Activated CD4-positive, alpha-beta T cell treated with anti-CD3 and anti-CD28 coated beads, Interleukin-2, amount 50 U/mL, for 48 hours (primary cell): Measurements from ENCODE around the gene ITGA4.

ENCODE experiments used
- DNase-seq, 2 experiments: peaks; one replicate each; pipeline ENCODE4 v3.0.0-alpha.2; 2020

ITGA4 gene

GRCh38 chr2:181459621-181460021 is 2.4 kb downstream of the ITGA4 start:
- no peak for DNase-seq

GRCh38 chr2:181461056-181461997 is 4.1 kb downstream of the ITGA4 start:
- DNase-seq: no peak

- no peak for DNase-seq
These were observed 4.8 kb downstream of the ITGA4 start for GRCh38 chr2:181462033-181462432.

- DNase-seq: no peak
These were observed 6.4 kb downstream of the ITGA4 start for GRCh38 chr2:181463588-181463987.

GRCh38 chr2:181464966-181465365 is 7.8 kb downstream of the ITGA4 start:
- no peak for DNase-seq

- no peak for DNase-seq
These were observed 8.6 kb downstream of the ITGA4 start for GRCh38 chr2:181465676-181466375.

GRCh38 chr2:181466661-181467576 is 9.7 kb downstream of the ITGA4 start:
- peak; percentile 87 to 88 for DNase-seq

- DNase-seq: no peak
These were observed 11.0 kb downstream of the ITGA4 start for GRCh38 chr2:181467966-181468707.

- no peak for DNase-seq
These were observed 11.6 kb downstream of the ITGA4 start for GRCh38 chr2:181468811-181469210.

GRCh38 chr2:181471226-181471625 is 14.0 kb downstream of the ITGA4 start:
- no peak for DNase-seq

- no peak for DNase-seq
These were observed 14.6 kb downstream of the ITGA4 start for GRCh38 chr2:181471783-181472182.

- no peak for DNase-seq
These were observed 15.8 kb downstream of the ITGA4 start for GRCh38 chr2:181472990-181473389.

- DNase-seq: no peak
These were observed 17.2 kb downstream of the ITGA4 start for GRCh38 chr2:181474222-181474881.

- no peak for DNase-seq
These were observed 26.0 kb downstream of the ITGA4 start for GRCh38 chr2:181483211-181483610.

- DNase-seq: no peak
These were observed 26.7 kb downstream of the ITGA4 start for GRCh38 chr2:181483876-181484275.

- no peak for DNase-seq
These were observed 27.9 kb downstream of the ITGA4 start for GRCh38 chr2:181484851-181485637.

GRCh38 chr2:181485638-181485946 is 28.4 kb downstream of the ITGA4 start:
- DNase-seq: no peak

GRCh38 chr2:181499231-181499630 is 42.0 kb downstream of the ITGA4 start:
- DNase-seq: no peak

- DNase-seq: no peak
These were observed 43.0 kb downstream of the ITGA4 start for GRCh38 chr2:181500201-181500600.

- no peak for DNase-seq
These were observed 58.5 kb downstream of the ITGA4 start for GRCh38 chr2:181515719-181516118.

- no peak for DNase-seq
These were observed 59.8 kb downstream of the ITGA4 start for GRCh38 chr2:181516992-181517391.
